Stimulated activated CD8-positive, alpha-beta memory T cell treated with anti-CD3 and anti-CD28 coated beads, Interleukin-12 subunit alpha, Interleukin-12 subunit beta, amount 100 ng/mL, for 4 hours (primary cell): Measurements from ENCODE around the gene TBCEL.

Source experiments
- DNase-seq: peaks from one replicate; pipeline ENCODE4 v3.0.0-alpha.2; 2020; ENCODE audit warnings: low read depth

Gene TBCEL

GRCh38 chr11:121138259-121138658, 114.4 kb downstream of the TBCEL start:
- DNase-seq = no peak

- no peak for DNase-seq
Observed at GRCh38 chr11:121140369-121140768, 116.5 kb downstream of the TBCEL start.
